ENCODE measurements around the gene ZNF408.

Gene ZNF408

DNA sequence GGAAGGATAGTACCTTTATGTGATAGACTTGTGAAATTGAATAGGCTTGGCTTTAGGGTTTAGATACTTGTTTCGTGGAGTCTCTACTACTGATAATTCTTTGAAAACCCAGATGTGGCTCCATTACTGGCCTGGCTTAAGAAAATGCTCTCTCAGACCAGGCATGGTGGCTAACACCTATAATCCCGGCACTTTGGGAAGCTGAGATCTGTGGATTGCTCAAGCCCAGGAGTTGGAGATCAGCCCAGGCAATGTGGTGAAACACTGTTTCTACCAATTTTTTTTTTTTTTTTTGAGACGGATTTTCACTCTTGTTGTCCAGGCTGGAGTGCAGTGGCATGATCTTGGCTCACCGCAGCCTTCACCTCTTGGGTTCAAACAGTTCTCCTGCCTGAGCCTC lies 42.6 kb upstream of the ZNF408 start:
- Histone ChIP-seq H3K9me2 (replicated peaks; ENCODE audit: insufficient read depth, low read length) (no peaks in the 10 kb centered on the region), H3K9ac (ENCODE audit: low read length) (no peak overlapping the region), H3K79me2 (ENCODE audit: insufficient read depth, low read length) (no peaks in the 10 kb centered on the region), H3K4me2 (ENCODE audit: low read depth, low read length, poor library complexity, severe bottlenecking) (no peak overlapping the region), H2AFZ (ENCODE audit: low read depth, low read length, severe bottlenecking) (no peak overlapping the region), H4K20me1 (ENCODE audit: low read depth, low read length) (no peaks in the 10 kb centered on the region), H3K9me3 (ENCODE audit: insufficient read depth, low read length) (no peaks in the 10 kb centered on the region), H3K4me3 (ENCODE audit: insufficient read depth, low read length, poor library complexity, severe bottlenecking) (no peak overlapping the region), H3K27me3 (ENCODE audit: low read length) (no peaks in the 10 kb centered on the region), H3K27ac (ENCODE audit: low read depth, low read length) (no peak overlapping the region), H3K36me3 (ENCODE audit: low read length) (peaks cover 8% of the 10 kb centered on the region), H3F3A (ENCODE audit: insufficient read depth) (no peaks in the 10 kb centered on the region)
- TF ChIP-seq, protein P1, sequence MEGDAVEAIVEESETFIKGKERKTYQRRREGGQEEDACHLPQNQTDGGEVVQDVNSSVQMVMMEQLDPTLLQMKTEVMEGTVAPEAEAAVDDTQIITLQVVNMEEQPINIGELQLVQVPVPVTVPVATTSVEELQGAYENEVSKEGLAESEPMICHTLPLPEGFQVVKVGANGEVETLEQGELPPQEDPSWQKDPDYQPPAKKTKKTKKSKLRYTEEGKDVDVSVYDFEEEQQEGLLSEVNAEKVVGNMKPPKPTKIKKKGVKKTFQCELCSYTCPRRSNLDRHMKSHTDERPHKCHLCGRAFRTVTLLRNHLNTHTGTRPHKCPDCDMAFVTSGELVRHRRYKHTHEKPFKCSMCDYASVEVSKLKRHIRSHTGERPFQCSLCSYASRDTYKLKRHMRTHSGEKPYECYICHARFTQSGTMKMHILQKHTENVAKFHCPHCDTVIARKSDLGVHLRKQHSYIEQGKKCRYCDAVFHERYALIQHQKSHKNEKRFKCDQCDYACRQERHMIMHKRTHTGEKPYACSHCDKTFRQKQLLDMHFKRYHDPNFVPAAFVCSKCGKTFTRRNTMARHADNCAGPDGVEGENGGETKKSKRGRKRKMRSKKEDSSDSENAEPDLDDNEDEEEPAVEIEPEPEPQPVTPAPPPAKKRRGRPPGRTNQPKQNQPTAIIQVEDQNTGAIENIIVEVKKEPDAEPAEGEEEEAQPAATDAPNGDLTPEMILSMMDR (IDR thresholded peaks at IDR 0.05; ENCODE audit: insufficient read depth, low read length, poor library complexity, severe bottlenecking), result no peak
- TF ChIP-seq EZH2phosphoT487 (conservative IDR thresholded peaks at IDR 0.05; ENCODE audit: low read length), result no peak

DNA sequence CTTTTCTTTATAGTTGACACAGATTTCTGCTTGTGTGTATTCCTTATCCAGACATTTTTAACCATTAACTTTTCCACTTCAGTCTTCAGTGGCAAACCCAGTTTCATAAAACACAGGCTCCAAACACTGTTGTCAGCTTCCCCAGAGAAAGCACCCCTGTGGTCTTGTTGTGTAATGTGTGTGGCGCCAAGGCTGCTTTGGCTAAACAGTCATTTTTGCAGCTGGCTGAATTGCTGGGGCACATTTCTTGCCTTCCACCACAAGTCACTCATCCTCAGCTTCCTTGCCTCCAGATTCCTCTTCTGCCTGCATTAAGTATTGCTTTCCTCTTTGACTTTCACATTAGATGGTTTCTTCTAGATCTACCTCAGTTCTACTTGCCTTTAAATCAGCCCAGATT lies 40.9 kb upstream of the ZNF408 start:
- Histone ChIP-seq H3K9ac (ENCODE audit: low read length) (no peak overlapping the region), H3K9me3 (ENCODE audit: insufficient read depth, low read length) (no peaks in the 10 kb centered on the region), H3K27me3 (ENCODE audit: low read length) (no peaks in the 10 kb centered on the region), H2AFZ (ENCODE audit: low read depth, low read length, severe bottlenecking) (no peak overlapping the region), H3K4me3 (ENCODE audit: insufficient read depth, low read length, poor library complexity, severe bottlenecking) (no peak overlapping the region), H3K27ac (ENCODE audit: low read depth, low read length) (no peak overlapping the region), H3K36me3 (ENCODE audit: low read length) (peaks cover 8% of the 10 kb centered on the region), H3K79me2 (ENCODE audit: insufficient read depth, low read length) (no peaks in the 10 kb centered on the region), H4K20me1 (ENCODE audit: low read depth, low read length) (no peaks in the 10 kb centered on the region), H3K9me2 (replicated peaks; ENCODE audit: insufficient read depth, low read length) (no peaks in the 10 kb centered on the region), H3K4me2 (ENCODE audit: low read depth, low read length, poor library complexity, severe bottlenecking) (no peak overlapping the region), H3F3A (ENCODE audit: insufficient read depth) (no peaks in the 10 kb centered on the region)
- TF ChIP-seq EZH2phosphoT487 (conservative IDR thresholded peaks at IDR 0.05; ENCODE audit: low read length), result no peak
- TF ChIP-seq, protein P1 (IDR thresholded peaks at IDR 0.05; ENCODE audit: insufficient read depth, low read length, poor library complexity, severe bottlenecking), result no peak

DNA sequence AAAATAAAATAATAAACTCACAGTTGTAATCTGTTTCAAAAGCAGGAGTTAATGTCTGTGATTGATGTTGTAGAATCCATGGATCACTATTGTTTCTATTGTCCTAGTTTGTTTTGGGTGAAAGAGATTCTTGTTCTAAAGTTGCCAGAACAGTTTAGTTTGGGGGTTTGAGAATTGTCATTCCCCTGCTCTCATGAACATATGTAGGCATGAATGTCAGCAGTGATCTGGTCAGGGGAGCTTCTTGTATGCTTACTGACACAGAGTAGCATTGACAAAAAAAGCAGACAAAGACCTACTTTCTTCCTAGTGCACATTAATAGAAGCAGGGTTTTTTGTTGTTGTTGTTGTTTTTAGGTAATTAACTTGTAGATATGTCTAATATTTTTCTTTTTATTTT lies 39.0 kb upstream of the ZNF408 start:
- Histone ChIP-seq H3F3A (ENCODE audit: insufficient read depth) (no peaks in the 10 kb centered on the region), H3K9me3 (ENCODE audit: insufficient read depth, low read length) (no peaks in the 10 kb centered on the region), H3K4me2 (ENCODE audit: low read depth, low read length, poor library complexity, severe bottlenecking) (no peak overlapping the region), H3K9me2 (replicated peaks; ENCODE audit: insufficient read depth, low read length) (no peaks in the 10 kb centered on the region), H3K9ac (ENCODE audit: low read length) (no peak overlapping the region), H3K79me2 (ENCODE audit: insufficient read depth, low read length) (no peaks in the 10 kb centered on the region), H3K36me3 (ENCODE audit: low read length) (no peaks in the 10 kb centered on the region; the same call in 1 of the 2 replicates), H3K27ac (ENCODE audit: low read depth, low read length) (no peak overlapping the region), H3K27me3 (ENCODE audit: low read length) (no peaks in the 10 kb centered on the region), H4K20me1 (ENCODE audit: low read depth, low read length) (no peaks in the 10 kb centered on the region), H2AFZ (ENCODE audit: low read depth, low read length, severe bottlenecking) (no peak overlapping the region), H3K4me3 (ENCODE audit: insufficient read depth, low read length, poor library complexity, severe bottlenecking) (no peak overlapping the region)
- TF ChIP-seq EZH2phosphoT487 (conservative IDR thresholded peaks at IDR 0.05; ENCODE audit: low read length), result no peak
- TF ChIP-seq, protein P1 (IDR thresholded peaks at IDR 0.05; ENCODE audit: insufficient read depth, low read length, poor library complexity, severe bottlenecking), result no peak

Measured in SU-DHL-6 (cell line).